Amygdala (tissue), 56 donors: Measurements from ENCODE around the gene COL17A1.

Experiments
- DNase-seq, 56 donors: peaks; one replicate each; lab custom pipeline; 2025; lab: John Stamatoyannopoulos, UW

Gene COL17A1

DNA sequence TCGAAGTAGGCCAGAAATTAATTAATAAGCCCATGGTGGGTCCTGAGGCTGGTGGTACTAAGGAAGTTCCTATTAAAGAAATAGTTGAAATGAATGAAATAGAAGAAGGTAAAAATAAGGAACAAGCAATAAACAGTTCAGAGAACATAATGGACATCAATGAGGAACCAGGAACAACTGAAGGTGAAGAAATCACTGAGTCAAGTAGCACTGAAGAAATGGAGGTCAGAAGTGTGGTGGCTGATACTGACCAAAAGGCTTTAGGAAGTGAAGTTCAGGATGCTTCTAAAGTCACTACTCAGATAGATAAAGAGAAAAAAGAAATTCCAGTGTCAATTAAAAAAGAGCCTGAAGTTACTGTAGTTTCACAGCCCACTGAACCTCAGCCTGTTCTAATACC is 82.8 kb downstream of the COL17A1 start:
- DNase-seq, result no peak

GRCh38 chr10:103998805-103999204 is 86.9 kb downstream of the COL17A1 start:
- DNase-seq, result no peak

DNA sequence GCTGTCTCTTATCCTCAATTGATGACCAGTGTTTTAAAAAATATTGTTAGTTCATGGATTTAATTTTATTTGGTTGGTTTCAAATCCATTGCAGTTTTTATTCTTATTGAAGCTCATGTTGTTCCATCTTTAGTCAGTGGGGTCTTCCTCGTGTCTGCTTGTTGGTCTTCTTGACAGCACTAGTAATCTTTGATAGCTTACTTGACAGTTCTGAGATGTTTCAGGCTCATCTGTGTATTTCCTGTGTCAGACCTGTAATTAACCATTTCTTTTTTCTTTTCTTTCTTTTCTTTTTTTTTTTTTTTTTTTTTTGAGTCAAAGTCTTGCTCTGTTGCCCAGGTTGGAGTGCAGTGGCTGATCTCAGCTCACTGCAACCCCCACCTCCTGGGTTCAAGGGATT is 90.5 kb downstream of the COL17A1 start:
- DNase-seq, result no peak

- DNase-seq, result no peak
Observed at GRCh38 chr10:103991393-103992128, 94.1 kb downstream of the COL17A1 start.

DNA sequence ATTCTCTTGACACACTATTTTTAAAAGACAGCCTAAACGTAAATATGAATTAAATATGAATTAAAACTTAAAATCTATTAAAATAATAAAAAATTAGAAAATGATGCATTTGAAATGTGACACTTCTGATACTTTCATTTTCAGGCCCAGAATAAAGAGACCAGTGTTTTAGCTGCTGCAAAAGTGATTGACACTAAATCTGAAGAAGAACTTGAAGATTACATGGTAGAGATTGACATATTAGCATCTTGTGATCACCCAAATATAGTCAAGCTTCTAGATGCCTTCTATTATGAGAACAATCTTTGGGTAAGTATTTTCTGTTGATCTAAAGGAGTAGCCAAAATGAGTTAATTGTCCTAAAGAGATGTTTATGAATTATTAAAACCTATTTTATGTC is 95.1 kb downstream of the COL17A1 start:
- no peak for DNase-seq

- no peak for DNase-seq
Observed at GRCh38 chr10:103990121-103990520, 95.6 kb downstream of the COL17A1 start.

GRCh38 chr10:103986360-103986759 is 99.3 kb downstream of the COL17A1 start:
- DNase-seq, result no peak

DNA sequence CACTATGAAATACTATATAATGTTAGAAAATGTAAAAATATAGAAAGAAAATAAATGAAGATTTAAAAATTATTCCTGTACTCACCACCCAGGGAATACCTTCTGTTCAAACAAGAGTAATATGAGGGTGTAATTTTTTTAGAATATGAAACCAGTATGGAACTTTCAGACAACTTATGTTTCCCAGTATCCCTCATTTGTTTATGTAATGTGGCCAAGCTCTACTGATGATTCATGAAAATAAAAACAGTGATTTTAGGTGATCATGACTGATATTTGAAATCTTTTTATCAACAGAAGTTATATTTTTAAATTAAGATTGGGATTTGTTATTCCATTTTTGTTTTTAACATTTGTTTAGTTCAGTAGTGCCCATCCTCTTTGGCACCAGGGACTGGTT is 100.0 kb downstream of the COL17A1 start:
- no peak for DNase-seq

DNA sequence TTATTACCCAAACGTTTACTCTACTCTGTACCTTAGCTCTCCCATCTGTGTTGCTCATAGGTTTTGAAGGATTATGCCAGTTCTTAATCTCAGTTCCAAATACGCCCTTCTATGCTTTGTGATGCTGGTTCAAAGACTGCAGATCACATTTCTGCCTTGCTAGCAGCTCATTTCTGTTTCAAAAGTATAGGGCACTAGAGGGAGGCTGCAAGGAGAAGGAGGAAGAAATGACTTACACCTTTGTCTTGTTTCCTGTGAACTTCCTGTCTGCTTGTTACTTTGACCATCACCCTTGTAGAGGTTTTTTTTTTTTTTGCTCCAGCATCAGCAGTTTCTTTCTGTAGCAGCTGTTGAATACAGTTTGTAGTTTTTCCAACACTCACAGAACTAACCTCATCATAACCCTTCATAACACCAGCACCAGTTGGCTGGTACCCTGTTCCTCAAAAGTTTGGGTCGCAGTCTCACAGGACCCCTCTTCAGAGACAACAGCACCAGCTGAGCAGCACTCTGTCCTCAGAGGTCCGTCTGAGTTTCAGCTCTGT is 102.2 kb downstream of the COL17A1 start:
- no peak for DNase-seq

GRCh38 chr10:103982639-103983038 is 103.0 kb downstream of the COL17A1 start:
- DNase-seq, result peak in 10 of 56 donors; percentile 3 to 39 (median 18)
